B cell (primary cell): Measurements from ENCODE around the gene RIMBP2.

ENCODE experiments used
- EZH2 ChIP-seq: IDR thresholded peaks from 2 replicates; pipeline ENCODE4 v1.6.1; 2012; ENCODE audit warnings: borderline replicate concordance, low read depth, mild to moderate bottlenecking, moderate library complexity, low read length; ENCODE audit not compliant: insufficient read depth, poor library complexity, severe bottlenecking
- TF ChIP-seq, protein P1 (sequence below): fragments of 200-600 bp; IDR thresholded peaks from one replicate; pipeline ENCODE4 v1.8.0; 2022; ENCODE audit warnings: antibody characterized with exemption, mild to moderate bottlenecking

DNA sequence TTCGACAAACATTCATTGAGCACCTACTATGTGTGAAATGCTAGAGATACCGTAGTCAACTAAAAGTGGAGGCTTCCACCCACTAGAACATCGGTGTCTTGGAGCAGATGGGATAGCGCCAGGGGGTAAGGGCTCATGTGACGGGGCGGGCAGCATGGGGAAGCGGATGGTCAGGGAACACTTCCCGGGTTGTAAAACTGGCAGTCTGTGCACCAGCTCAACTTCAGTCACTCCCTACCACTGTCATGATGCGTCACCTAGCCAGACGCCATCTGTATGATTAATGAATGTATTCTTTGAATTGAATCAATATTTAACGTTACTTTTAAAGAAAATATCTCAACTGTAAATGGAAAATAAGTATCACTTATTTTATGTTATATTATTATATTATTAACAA, 284.9 kb downstream of the RIMBP2 start:
- TF ChIP-seq, protein P1, sequence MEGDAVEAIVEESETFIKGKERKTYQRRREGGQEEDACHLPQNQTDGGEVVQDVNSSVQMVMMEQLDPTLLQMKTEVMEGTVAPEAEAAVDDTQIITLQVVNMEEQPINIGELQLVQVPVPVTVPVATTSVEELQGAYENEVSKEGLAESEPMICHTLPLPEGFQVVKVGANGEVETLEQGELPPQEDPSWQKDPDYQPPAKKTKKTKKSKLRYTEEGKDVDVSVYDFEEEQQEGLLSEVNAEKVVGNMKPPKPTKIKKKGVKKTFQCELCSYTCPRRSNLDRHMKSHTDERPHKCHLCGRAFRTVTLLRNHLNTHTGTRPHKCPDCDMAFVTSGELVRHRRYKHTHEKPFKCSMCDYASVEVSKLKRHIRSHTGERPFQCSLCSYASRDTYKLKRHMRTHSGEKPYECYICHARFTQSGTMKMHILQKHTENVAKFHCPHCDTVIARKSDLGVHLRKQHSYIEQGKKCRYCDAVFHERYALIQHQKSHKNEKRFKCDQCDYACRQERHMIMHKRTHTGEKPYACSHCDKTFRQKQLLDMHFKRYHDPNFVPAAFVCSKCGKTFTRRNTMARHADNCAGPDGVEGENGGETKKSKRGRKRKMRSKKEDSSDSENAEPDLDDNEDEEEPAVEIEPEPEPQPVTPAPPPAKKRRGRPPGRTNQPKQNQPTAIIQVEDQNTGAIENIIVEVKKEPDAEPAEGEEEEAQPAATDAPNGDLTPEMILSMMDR: no peak
- no peak for TF ChIP-seq EZH2
